ENCODE measurements around the gene KCNIP4. TPM values are rescaled to one million over a fixed set of nuclear protein-coding genes. Genes with fewer than 3 reads are reported as not detected.

KCNIP4 gene
- total and polyA plus RNA-seq, 2 of the 4 experiments (the other 2 are of a cell fraction) = not detected

GRCh38 chr4:21041708-21042107 lies 906.9 kb downstream of the KCNIP4 start:
- H2AFZ ChIP-seq (replicated peaks; ENCODE audit: low read length, poor library complexity) = no peak overlapping the region
- no peaks in the 10 kb centered on the region for H3K4me1 ChIP-seq (ENCODE audit: control insufficient read depth, insufficient read depth, low read length)
- no peaks in the 10 kb centered on the region for H4K20me1 ChIP-seq (ENCODE audit: insufficient read depth, low read length)
- no peak overlapping the region for H4K91ac ChIP-seq (ENCODE audit: insufficient read depth, low read depth, low read length)
- H2BK20ac ChIP-seq (ENCODE audit: low read depth, low read length) = no peak overlapping the region
- no peak overlapping the region for H2BK120ac ChIP-seq (ENCODE audit: low read depth, low read length)
- H2AK5ac ChIP-seq (ENCODE audit: low read depth, low read length) = no peak overlapping the region
- H3K56ac ChIP-seq (ENCODE audit: extremely low read depth, insufficient read depth, low read length) = no peak overlapping the region
- TF ChIP-seq POLR2A (IDR thresholded peaks at IDR 0.05; ENCODE audit: low read depth, low read length) (no peak), CTCF (conservative IDR thresholded peaks at IDR 0.05; ENCODE audit: low read depth, low read length) (no peak), RFX5 (IDR thresholded peaks at IDR 0.05; ENCODE audit: low read depth, low read length) (no peak), BHLHE40 (IDR thresholded peaks at IDR 0.05; ENCODE audit: low read depth, low read length) (no peak), SMC3 (IDR thresholded peaks at IDR 0.05; ENCODE audit: low read depth, low read length) (no peak), CHD1 (IDR thresholded peaks at IDR 0.05; ENCODE audit: low read depth, low read length) (no peak), MXI1 (IDR thresholded peaks at IDR 0.05; ENCODE audit: borderline replicate concordance, low read depth, low read length) (no peak), USF2 (IDR thresholded peaks at IDR 0.05; ENCODE audit: low read depth, low read length) (no peak), RAD21 (IDR thresholded peaks at IDR 0.05; ENCODE audit: low read length) (no peak), FOS (IDR thresholded peaks at IDR 0.05; ENCODE audit: low read depth, low read length) (no peak), RCOR1 (IDR thresholded peaks at IDR 0.05; ENCODE audit: insufficient replicate concordance, low read length) (no peak), ELK1 (IDR thresholded peaks at IDR 0.05; ENCODE audit: borderline replicate concordance, low read depth, low read length) (no peak), NFE2L2 (IDR thresholded peaks at IDR 0.05; ENCODE audit: low read depth, low read length) (no peak), MAFK (IDR thresholded peaks at IDR 0.05; ENCODE audit: low read depth, low read length) (no peak), CEBPB (IDR thresholded peaks at IDR 0.05; ENCODE audit: low read depth, low read length) (no peak), MAZ (IDR thresholded peaks at IDR 0.05; ENCODE audit: borderline replicate concordance, low read depth, low read length) (no peak)
- no peak overlapping the region for H4K5ac ChIP-seq (ENCODE audit: low read depth, low read length)
- no TSS peak for BruUV-seq (replicated peaks)
- H3K79me1 ChIP-seq (ENCODE audit: low read depth in 1 of 2, low read length in 2 of 2) = no peaks in the 10 kb centered on the region
- no peaks in the 10 kb centered on the region for H3K27me3 ChIP-seq (ENCODE audit: control insufficient read depth, insufficient read depth, low read length)
- H3K4me3 ChIP-seq (ENCODE audit: insufficient read depth, low read depth, low read length) = no peak overlapping the region
- no peak overlapping the region for H3K4me2 ChIP-seq (ENCODE audit: low read depth, low read length)
- ATAC-seq (ENCODE audit: low read depth) (no peak), DNase-seq (no peak)
- ChIA-PET POLR2A (ENCODE audit: unreplicated experiment) (no interaction called here), CTCF (no interaction called here)
- no peak overlapping the region for H4K8ac ChIP-seq (ENCODE audit: low read depth in 2 of 2, low read length in 2 of 2)
- in situ Hi-C loops (cut with MboI; ENCODE audit: low sequenced_read_pairs) (no loop called here), intact Hi-C loops (cut with micrococcal nuclease) (no loop called here), dilution Hi-C loops (cut with HindIII; ENCODE audit: low sequenced_read_pairs, unreplicated experiment) (no loop called here)
- H3K27ac ChIP-seq (ENCODE audit: insufficient read depth, low read length) = no peak overlapping the region
- no peaks in the 10 kb centered on the region for H3K9me1 ChIP-seq (ENCODE audit: insufficient read depth, low read length)
- H3K9me3 ChIP-seq (ENCODE audit: control insufficient read depth, insufficient read depth, low read length) = peaks cover 14% of the 10 kb centered on the region
- H3K36me3 ChIP-seq (ENCODE audit: control insufficient read depth, insufficient read depth, low read length) = no peaks in the 10 kb centered on the region
- no peak overlapping the region for H2BK15ac ChIP-seq (ENCODE audit: low read depth, low read length)
- no peak overlapping the region for H3K23ac ChIP-seq (ENCODE audit: low read depth, low read length)
- H3K4ac ChIP-seq (ENCODE audit: low read depth, low read length) = no peak overlapping the region
- no peak overlapping the region for H3K9ac ChIP-seq (ENCODE audit: low read depth, low read length)
- WGBS, 2 experiments (ENCODE audit: extremely low coverage in 2 of 2, insufficient read length in 1 of 2) = no CpG with 5 or more reads among the region's 3 CpGs
- H2BK5ac ChIP-seq (ENCODE audit: low read depth, low read length, poor library complexity, severe bottlenecking) = no peak overlapping the region
- H3K14ac ChIP-seq (replicated peaks; ENCODE audit: low read depth, low read length) = no peak overlapping the region
- H2AK9ac ChIP-seq (replicated peaks; ENCODE audit: low read depth, low read length, poor library complexity) = no peak overlapping the region
- H3K18ac ChIP-seq (ENCODE audit: low read depth, low read length) = no peak overlapping the region
